Activated CD8-positive, alpha-beta T cell treated with anti-CD3 and anti-CD28 coated beads, Interleukin-2, amount 10 ng/mL, durations not matched to agents 7 days and 5 days (primary cell): ENCODE results near the gene TK1. TPM values are rescaled to one million over a fixed set of nuclear protein-coding genes. Genes with fewer than 3 reads are reported as not detected.

Source experiments
- ATAC-seq: fragments of 150-1000 bp; cut with Tn5 transposase; one replicate; pipeline ENCODE4 v1.10.0; 2021; ENCODE audit warnings: moderate library complexity
- CTCF ChIA-PET: fragments of 350-600 bp; sonication (Branson Sonifier 250); formaldehyde crosslinking; loops from one replicate; lab custom pipeline; 2021; ENCODE audit warnings: antibody characterized with exemption; lab: Charles Lee
- POLR2A ChIA-PET: fragments of 350-600 bp; sonication (Branson Sonifier 250); formaldehyde crosslinking; loops from one replicate; lab custom pipeline; 2021; ENCODE audit warnings: antibody characterized with exemption; lab: Charles Lee
- DNase-seq: peaks from one replicate; pipeline ENCODE4 v3.0.0-alpha.2; 2020
- H3K27ac Mint-ChIP-seq: one replicate; pipeline ENCODE4 v1.8.0; 2021; ENCODE audit warnings: mild to moderate bottlenecking, mixed read lengths
- H3K27me3 Mint-ChIP-seq: one replicate; pipeline ENCODE4 v1.8.0; 2021; ENCODE audit warnings: low read depth, mixed read lengths
- H3K36me3 Mint-ChIP-seq: one replicate; pipeline ENCODE4 v1.8.0; 2021; ENCODE audit warnings: low read depth, mixed read lengths
- H3K4me1 Mint-ChIP-seq: one replicate; pipeline ENCODE4 v1.8.0; 2021; ENCODE audit warnings: low read depth, mixed read lengths
- H3K4me3 Mint-ChIP-seq: one replicate; pipeline ENCODE4 v1.8.0; 2021; ENCODE audit warnings: mild to moderate bottlenecking, mixed read lengths
- H3K9me3 Mint-ChIP-seq: one replicate; pipeline ENCODE4 v1.8.0; 2022; ENCODE audit warnings: mixed read lengths; ENCODE audit not compliant: insufficient read depth
- total RNA-seq, 2 experiments: library from RNA; stranded (reverse); gene quantifications; one replicate each; pipeline ENCODE4 v1.2.3, GENCODE V29; 2021

TK1 gene
- total RNA-seq, 2 experiments from 2014 or later: 139 to 142 TPM

- CTCF ChIA-PET: interaction anchor here (1.1 to 6.0 kb wide), 7 partner anchors 9 to 121 kb away, joined by 3 to 31 read pairs (median 9); no protein-coding TSS in a partner anchor
- POLR2A ChIA-PET: interaction anchor here (0.6 to 13.9 kb wide), 13 partner anchors 9 to 798 kb away, joined by 3 to 182 read pairs (median 3); partner anchors contain the start of gene TK1
- Mint-ChIP-seq H3K4me3 (peak within 1 kb of the TSS; percentile 99), H3K27ac (peak within 1 kb of the TSS; percentile 99), H3K27me3 (no peaks in the 10 kb centered on the region), H3K9me3 (no peaks in the 10 kb centered on the region), H3K36me3 (peaks cover 64% of the 10 kb centered on the region), H3K4me1 (peaks cover 56% of the 10 kb centered on the region)
- ATAC-seq (peak; percentile 56), DNase-seq (peak; percentile 94)
These were observed 56.3 kb downstream of the TK1 start, which contains the start of gene TMC8 for GRCh38 chr17:78130437-78131101. TMC8 (plus strand) TSS chr17:78130771; CDS start chr17:78131589, 818 bp downstream.

GRCh38 chr17:78130090-78130436 lies 56.8 kb downstream of the TK1 start:
- Mint-ChIP-seq H3K9me3 (no peaks in the 10 kb centered on the region), H3K36me3 (peaks cover 63% of the 10 kb centered on the region), H3K4me1 (peaks cover 54% of the 10 kb centered on the region), H3K4me3 (peak overlapping the region; percentile 99), H3K27ac (peak overlapping the region; percentile 99), H3K27me3 (no peaks in the 10 kb centered on the region)
- ChIA-PET CTCF (interaction anchor here (1.1 to 6.0 kb wide), 7 partner anchors 8 to 121 kb away, joined by 3 to 31 read pairs (median 9); no protein-coding TSS in a partner anchor), POLR2A (interaction anchor here (0.6 to 13.9 kb wide), 12 partner anchors 9 to 798 kb away, joined by 3 to 182 read pairs (median 4); partner anchors contain the start of gene TK1)
- DNase-seq (no peak), ATAC-seq (peak; percentile 0)

GRCh38 chr17:78129351-78130089 lies 57.3 kb downstream of the TK1 start:
- DNase-seq: peak; percentile 71
- Mint-ChIP-seq H3K4me1 (peaks cover 52% of the 10 kb centered on the region), H3K27ac (peak overlapping the region; percentile 99), H3K27me3 (no peaks in the 10 kb centered on the region), H3K4me3 (peak overlapping the region; percentile 99), H3K36me3 (peaks cover 62% of the 10 kb centered on the region), H3K9me3 (no peaks in the 10 kb centered on the region)
- no peak for ATAC-seq
- CTCF ChIA-PET: interaction anchor here (1.2 to 6.0 kb wide), 6 partner anchors 8 to 122 kb away, joined by 3 to 31 read pairs (median 10); no protein-coding TSS in a partner anchor
- POLR2A ChIA-PET: interaction anchor here (1.0 to 13.9 kb wide), 7 partner anchors 9 to 462 kb away, joined by 3 to 182 read pairs (median 6); no protein-coding TSS in a partner anchor

GRCh38 chr17:78128551-78129350 lies 58.1 kb downstream of the TK1 start, which contains the start of gene TMC6:
TMC6 (minus strand) TSS chr17:78128755; CDS start chr17:78126832, 1,923 bp downstream.
- H3K4me3 Mint-ChIP-seq: peak within 1 kb of the TSS; percentile 99
- DNase-seq: peak; percentile 81
- ChIA-PET CTCF (interaction anchor here (6.0 to 11.1 kb wide), 2 partner anchors 7 to 47 kb away, joined by 31 to 133 read pairs; no protein-coding TSS in a partner anchor), POLR2A (interaction anchor here (1.8 to 13.9 kb wide), 5 partner anchors 8 to 18 kb away, joined by 5 to 182 read pairs (median 36); no protein-coding TSS in a partner anchor)
- H3K27ac Mint-ChIP-seq: peak within 1 kb of the TSS; percentile 99
- H3K36me3 Mint-ChIP-seq: peaks cover 62% of the 10 kb centered on the region
- no peaks in the 10 kb centered on the region for H3K9me3 Mint-ChIP-seq
- peak; percentile 16 for ATAC-seq
- H3K4me1 Mint-ChIP-seq: peaks cover 52% of the 10 kb centered on the region
- no peaks in the 10 kb centered on the region for H3K27me3 Mint-ChIP-seq

- DNase-seq (no peak), ATAC-seq (no peak)
- Mint-ChIP-seq H3K9me3 (no peaks in the 10 kb centered on the region), H3K36me3 (peaks cover 62% of the 10 kb centered on the region), H3K4me3 (peak overlapping the region; percentile 93), H3K27me3 (no peaks in the 10 kb centered on the region), H3K4me1 (peaks cover 52% of the 10 kb centered on the region), H3K27ac (peak overlapping the region; percentile 90)
- POLR2A ChIA-PET: interaction anchor here (0.6 to 13.9 kb wide), 8 partner anchors 9 to 747 kb away, joined by 3 to 182 read pairs (median 4); no protein-coding TSS in a partner anchor
- CTCF ChIA-PET: interaction anchor here (1.4 to 11.1 kb wide), 3 partner anchors 8 to 47 kb away, joined by 9 to 133 read pairs (median 31); no protein-coding TSS in a partner anchor
These were observed 58.8 kb downstream of the TK1 start for GRCh38 chr17:78127888-78128550.

GRCh38 chr17:78127239-78127887 lies 59.5 kb downstream of the TK1 start:
- ChIA-PET POLR2A (interaction anchor here (0.6 to 13.9 kb wide), 11 partner anchors 8 to 746 kb away, joined by 3 to 182 read pairs (median 4); no protein-coding TSS in a partner anchor), CTCF (interaction anchor here (1.4 to 11.1 kb wide), 3 partner anchors 9 to 48 kb away, joined by 9 to 133 read pairs (median 31); no protein-coding TSS in a partner anchor)
- H3K4me1 Mint-ChIP-seq: peaks cover 53% of the 10 kb centered on the region
- H3K27ac Mint-ChIP-seq: peak overlapping the region; percentile 90
- H3K4me3 Mint-ChIP-seq: peak overlapping the region; percentile 93
- H3K36me3 Mint-ChIP-seq: peaks cover 63% of the 10 kb centered on the region
- DNase-seq (peak; percentile 87), ATAC-seq (peak; percentile 18)
- no peaks in the 10 kb centered on the region for H3K9me3 Mint-ChIP-seq
- H3K27me3 Mint-ChIP-seq: no peaks in the 10 kb centered on the region

GRCh38 chr17:78126895-78127238 lies 60.0 kb downstream of the TK1 start:
- H3K27ac Mint-ChIP-seq: peak overlapping the region; percentile 90
- peaks cover 58% of the 10 kb centered on the region for H3K4me1 Mint-ChIP-seq
- DNase-seq: no peak

GRCh38 chr17:78125976-78126894 lies 60.6 kb downstream of the TK1 start:
- Mint-ChIP-seq H3K27ac (peak overlapping the region; percentile 90), H3K4me1 (peaks cover 65% of the 10 kb centered on the region), H3K9me3 (no peaks in the 10 kb centered on the region), H3K27me3 (no peaks in the 10 kb centered on the region), H3K36me3 (peaks cover 71% of the 10 kb centered on the region), H3K4me3 (peak overlapping the region; percentile 93)
- POLR2A ChIA-PET: interaction anchor here (0.6 to 13.9 kb wide), 6 partner anchors 7 to 643 kb away, joined by 3 to 182 read pairs (median 8); no protein-coding TSS in a partner anchor
- no peak for DNase-seq
- CTCF ChIA-PET: interaction anchor here (0.7 to 11.1 kb wide), 4 partner anchors 10 to 725 kb away, joined by 3 to 133 read pairs (median 17); no protein-coding TSS in a partner anchor
- no peak for ATAC-seq

More at GRCh38 chr17:78126895-78127238, 60.0 kb downstream of the TK1 start:
- peak overlapping the region; percentile 93 for H3K4me3 Mint-ChIP-seq
- peaks cover 66% of the 10 kb centered on the region for H3K36me3 Mint-ChIP-seq
- no peak for ATAC-seq
- POLR2A ChIA-PET: interaction anchor here (0.6 to 13.9 kb wide), 8 partner anchors 8 to 643 kb away, joined by 3 to 182 read pairs (median 4); no protein-coding TSS in a partner anchor
- no peaks in the 10 kb centered on the region for H3K9me3 Mint-ChIP-seq
- CTCF ChIA-PET: interaction anchor here (0.7 to 11.1 kb wide), 4 partner anchors 9 to 726 kb away, joined by 3 to 133 read pairs (median 20); no protein-coding TSS in a partner anchor
- no peaks in the 10 kb centered on the region for H3K27me3 Mint-ChIP-seq
